HG02973 (cell line): Measurements from ENCODE around the gene PDE3B.
"Not testable (repeated sequence)": the region's sequence is repeated elsewhere in the genome, so short reads cannot be mapped to it uniquely, and the experiment has no call there.

Source experiments
- ATAC-seq: cut with Tn5 transposase; IDR thresholded peaks from one replicate; pipeline ENCODE4 v1.9.1; 2021; ENCODE audit warnings: moderate library complexity; ENCODE audit not compliant: unreplicated experiment

The PDE3B gene

GRCh38 chr11:14641801-14642200 is 1.8 kb upstream of the PDE3B start:
- no peak for ATAC-seq

GRCh38 chr11:14642453-14642852 is 1.2 kb upstream of the PDE3B start:
- ATAC-seq, result no peak

DNA sequence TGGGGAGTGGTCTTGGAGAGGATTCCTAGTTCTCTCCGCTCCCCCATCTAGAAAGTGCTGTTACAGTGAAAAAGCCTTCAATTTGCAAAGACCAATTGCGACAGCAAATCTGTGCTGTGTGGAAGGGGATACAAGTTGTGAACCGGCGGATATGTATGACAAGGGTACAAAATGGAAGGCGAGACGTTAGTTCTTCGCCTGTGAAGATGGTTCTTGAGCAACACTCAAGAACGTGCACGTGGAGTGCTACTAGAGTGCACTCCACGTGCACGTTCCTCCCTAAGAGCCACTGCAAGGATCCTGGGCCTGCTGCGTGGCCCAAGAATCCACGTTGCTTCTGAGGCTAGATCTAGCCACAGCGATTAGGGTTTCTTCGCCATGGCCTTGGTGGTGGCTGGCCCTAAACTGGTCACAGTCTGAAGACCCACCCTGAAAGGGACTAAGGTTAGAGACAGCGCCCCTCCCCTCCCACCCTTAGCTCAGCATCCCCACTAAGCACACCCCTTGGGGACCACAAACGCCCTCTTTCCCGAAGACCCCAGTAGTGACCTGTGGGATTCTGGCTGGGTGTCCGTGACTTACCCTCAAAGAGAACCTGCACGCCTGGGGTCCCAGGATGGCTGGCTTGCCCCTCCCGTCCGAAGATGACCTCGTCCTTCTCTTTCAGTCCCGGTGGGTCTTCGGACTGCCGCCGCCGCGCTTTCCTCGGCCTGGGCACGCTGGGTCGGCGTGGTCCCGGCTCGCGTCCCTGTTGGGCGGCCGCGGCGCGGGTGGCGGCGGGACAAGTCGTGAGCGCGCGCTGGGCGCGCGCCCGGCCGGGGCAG is 519 bp upstream of the PDE3B start:
- no peak for ATAC-seq

DNA sequence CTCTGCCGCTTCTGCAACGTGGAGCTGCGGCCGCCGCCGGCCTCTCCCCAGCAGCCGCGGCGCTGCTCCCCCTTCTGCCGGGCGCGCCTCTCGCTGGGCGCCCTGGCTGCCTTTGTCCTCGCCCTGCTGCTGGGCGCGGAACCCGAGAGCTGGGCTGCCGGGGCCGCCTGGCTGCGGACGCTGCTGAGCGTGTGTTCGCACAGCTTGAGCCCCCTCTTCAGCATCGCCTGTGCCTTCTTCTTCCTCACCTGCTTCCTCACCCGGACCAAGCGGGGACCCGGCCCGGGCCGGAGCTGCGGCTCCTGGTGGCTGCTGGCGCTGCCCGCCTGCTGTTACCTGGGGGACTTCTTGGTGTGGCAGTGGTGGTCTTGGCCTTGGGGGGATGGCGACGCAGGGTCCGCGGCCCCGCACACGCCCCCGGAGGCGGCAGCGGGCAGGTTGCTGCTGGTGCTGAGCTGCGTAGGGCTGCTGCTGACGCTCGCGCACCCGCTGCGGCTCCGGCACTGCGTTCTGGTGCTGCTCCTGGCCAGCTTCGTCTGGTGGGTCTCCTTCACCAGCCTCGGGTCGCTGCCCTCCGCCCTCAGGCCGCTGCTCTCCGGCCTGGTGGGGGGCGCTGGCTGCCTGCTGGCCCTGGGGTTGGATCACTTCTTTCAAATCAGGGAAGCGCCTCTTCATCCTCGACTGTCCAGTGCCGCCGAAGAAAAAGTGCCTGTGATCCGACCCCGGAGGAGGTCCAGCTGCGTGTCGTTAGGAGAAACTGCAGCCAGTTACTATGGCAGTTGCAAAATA is 816 bp downstream of the PDE3B start:
- peak; percentile 41 for ATAC-seq

DNA sequence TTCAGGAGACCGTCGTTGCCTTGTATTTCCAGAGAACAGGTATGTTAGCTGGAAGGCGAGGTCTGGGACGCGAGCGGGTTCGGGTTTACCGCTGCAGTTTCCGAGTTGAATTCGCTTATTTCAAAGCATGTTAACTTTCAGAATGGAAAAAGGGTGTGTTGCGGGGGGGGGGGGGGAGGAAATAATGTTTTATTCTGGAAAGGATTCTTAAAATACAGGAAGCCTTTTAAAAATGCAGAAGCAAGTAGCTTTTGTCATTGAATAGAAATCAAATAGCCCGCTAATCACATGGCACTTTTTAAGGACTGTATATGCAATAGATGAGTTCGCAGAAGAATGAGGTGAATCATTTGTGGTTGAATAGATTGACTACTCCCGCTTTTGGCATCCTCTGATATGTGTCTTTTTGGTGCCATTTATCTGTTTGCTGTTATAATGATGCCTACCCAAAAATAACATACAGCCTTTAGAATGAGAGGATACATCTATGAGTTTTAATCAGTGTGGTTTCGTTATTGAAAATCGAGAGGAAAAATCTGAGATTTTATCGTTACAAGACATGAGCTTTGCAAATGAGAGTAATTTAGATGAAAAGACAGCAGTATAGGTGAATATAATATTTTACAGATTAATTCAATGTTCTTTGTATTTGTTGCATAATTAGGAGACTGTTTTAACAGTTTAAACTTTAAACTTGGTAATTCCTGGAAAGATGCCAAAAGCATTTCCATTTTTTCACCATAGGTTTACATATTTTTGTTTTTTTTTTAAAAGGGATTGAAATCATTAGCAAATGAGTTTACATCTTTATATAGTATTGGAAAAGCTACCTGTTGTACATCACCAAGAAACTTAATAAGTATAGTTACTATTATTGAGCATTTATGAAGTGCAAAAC is 1.7 kb downstream of the PDE3B start:
- ATAC-seq, result peak; percentile 5

GRCh38 chr11:14645985-14646900 is 2.6 kb downstream of the PDE3B start:
- no peak for ATAC-seq

GRCh38 chr11:14650064-14650463 is 6.5 kb downstream of the PDE3B start:
- ATAC-seq, result no peak

- ATAC-seq, result no peak
Observed at GRCh38 chr11:14653090-14653489, 9.5 kb downstream of the PDE3B start.

GRCh38 chr11:14655435-14655834 is 11.8 kb downstream of the PDE3B start:
- no peak for ATAC-seq

DNA sequence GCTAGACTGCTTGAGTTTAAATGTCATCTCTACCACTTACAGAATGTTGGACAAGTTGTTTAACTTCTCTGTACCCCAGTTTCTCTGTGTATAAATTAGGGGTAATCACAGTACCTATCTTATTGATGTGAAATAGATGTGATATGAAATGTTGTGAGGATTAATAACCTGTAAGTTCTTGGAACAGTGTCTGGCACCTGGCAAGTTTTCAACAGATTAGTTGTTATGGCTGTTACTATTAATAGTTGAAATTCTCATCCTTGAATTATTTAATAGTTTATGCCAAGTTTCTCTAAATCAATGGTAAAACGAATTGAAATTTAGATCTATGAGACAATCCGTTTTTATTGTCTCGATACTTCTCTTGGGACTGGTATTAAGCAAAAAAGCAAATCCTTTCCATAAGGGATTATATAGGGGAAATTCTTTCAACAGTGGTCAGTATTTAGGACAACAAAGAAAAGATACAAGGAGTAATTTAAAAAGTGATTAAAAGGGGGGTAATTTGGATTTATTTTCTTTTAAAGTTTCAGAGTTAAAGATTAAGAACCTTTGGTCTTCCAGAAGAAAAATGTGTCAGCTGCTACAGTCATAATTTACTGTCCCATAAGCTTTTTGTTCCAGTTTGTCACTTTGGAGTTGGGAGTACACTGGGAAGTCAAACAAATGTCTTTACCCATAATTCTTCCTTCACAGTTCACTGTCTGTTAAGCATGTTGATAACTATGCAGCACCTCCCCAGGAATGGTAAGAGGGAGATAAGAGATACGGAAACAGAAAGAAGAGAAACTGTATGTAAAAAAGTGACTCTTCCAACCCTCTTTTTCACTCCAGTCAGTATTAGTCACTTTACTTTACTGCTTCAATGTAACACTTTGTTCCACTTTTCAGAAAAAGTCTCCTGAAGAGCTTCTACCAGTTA is 13.2 kb downstream of the PDE3B start:
- no peak for ATAC-seq

DNA sequence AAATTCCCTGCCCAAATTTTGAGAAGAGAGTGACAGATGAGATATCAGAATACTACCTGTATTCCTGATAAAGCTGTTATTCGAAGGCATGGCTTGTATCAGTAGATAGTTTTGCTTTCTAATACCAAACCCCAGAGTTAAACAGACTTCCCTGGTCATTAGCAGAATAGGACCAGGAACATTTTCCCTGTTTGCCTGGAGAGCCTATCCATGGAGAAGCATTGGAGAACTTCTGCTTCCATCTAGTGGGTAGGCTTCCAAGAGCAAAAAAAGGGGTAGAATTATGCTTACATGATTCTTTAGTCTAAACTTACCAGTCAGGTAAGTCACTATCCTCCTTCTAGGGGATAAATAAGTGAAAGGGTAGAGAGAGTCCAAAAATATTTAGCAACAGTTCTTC is 14.2 kb downstream of the PDE3B start:
- ATAC-seq, result no peak

- not testable (repeated sequence) for ATAC-seq
Observed at GRCh38 chr11:14664926-14665325, 21.3 kb downstream of the PDE3B start.

GRCh38 chr11:14667329-14667728 is 23.7 kb downstream of the PDE3B start:
- ATAC-seq, result not testable (repeated sequence)

DNA sequence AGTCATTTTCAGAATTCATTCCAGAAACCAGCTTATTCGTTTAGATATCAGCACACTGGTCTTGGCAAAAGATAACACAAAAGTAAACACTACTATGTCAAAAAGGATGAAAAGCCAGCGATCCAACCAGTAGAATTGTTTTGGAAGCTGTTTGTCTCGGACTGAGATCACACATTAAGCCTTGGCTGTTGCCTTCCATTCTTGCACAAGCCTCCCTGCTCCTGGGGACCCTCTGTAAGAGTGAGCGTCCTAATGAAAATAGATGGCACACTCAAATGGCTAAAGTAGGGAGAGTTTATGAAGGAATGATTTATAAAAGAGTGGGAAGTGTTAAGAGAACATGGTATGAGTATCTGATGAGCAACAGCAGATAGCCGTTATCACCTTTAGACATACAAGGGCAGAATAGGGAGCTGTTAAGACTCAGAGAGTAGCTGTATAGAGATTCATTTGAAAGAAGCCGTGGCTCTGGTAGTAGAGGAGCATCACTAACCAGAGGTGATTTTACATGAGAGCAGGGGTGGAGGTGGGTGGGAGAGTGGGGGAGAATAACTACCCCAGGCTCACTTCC is 25.2 kb downstream of the PDE3B start:
- no peak for ATAC-seq

DNA sequence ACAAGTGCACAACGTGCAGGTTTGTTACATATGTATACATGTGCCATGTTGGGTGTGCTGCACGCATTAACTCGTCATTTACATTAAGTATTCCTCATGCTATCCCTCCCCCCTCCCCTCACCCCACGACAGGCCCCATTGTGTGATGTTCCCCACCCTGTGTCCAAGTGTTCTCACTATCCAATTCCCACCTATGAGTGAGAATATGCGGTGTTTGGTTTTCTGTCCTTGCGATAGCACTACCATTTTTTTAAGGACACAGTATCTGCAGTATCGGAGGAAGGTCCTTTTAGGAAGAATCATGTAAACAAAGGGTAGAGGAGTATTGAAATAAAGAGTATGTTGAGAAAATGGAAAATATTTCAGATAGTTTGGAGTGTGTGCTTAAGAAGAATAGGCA is 25.9 kb downstream of the PDE3B start:
- ATAC-seq, result no peak

GRCh38 chr11:14669958-14670357 is 26.4 kb downstream of the PDE3B start:
- no peak for ATAC-seq

- no peak for ATAC-seq
Observed at GRCh38 chr11:14672635-14673034, 29.0 kb downstream of the PDE3B start.

DNA sequence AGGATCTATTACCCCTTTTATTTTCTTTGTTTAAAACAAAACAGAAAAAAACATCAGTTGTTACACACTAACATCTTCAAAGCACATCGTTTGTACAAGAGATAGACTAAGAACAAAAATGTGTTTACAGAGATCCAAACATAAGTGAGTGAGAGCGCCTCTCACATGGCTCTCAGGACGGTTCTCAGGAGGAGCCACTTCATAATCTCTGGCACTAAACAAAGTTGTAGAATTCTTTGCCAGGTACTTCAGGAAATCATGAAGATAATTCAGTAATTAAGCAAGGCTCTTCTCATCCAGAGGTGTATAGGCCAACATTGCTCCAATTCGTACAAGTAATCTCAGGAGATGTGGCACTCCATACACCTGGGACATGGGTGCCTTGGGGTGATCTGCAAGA is 29.8 kb downstream of the PDE3B start:
- ATAC-seq, result no peak
